Measurements from ENCODE around the gene SLC19A1.

Gene SLC19A1

GRCh38 chr21:45461806-45462341 is 80.4 kb downstream of the SLC19A1 start:
- DNase-seq = no peak

GRCh38 chr21:45461369-45461750 is 80.9 kb downstream of the SLC19A1 start:
- no peak for DNase-seq

DNA sequence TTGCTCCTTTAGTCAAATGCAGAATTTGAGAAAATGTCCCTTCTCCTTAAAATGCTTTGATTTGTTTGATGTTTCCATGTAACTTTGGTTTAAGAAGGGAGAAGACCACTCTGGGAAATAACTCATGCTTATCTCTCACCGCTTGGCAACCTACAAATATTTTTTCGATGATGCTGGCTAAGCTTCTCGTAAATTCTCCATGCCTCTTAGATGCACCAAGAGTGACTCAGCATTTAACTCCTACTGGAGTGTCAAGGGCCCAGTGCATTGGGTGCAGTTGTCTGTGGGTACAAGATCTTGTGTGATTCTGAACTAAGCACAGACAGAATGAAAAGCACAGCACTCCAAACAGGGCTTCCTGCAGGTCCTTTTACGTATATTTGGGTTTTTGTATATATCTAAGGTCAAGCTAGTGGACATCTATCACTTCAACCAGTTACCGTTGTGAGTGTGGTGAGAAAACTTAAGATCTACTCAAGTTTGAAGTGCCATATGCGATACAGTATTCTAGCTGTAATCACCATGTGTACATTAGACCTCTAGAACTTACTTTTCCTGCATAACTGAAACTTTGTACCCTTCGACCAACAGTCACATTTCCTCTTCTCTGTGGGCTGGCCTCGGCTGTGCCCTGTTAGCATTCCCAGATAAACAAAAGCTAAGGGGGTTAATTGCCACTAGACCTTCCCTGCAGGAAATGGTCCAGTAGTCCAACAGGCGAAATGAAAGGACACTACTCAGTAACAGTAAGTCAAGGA is 81.5 kb downstream of the SLC19A1 start:
- peak; percentile 69 for DNase-seq

GRCh38 chr21:45460011-45460565 is 82.2 kb downstream of the SLC19A1 start:
- no peak for DNase-seq

DNA sequence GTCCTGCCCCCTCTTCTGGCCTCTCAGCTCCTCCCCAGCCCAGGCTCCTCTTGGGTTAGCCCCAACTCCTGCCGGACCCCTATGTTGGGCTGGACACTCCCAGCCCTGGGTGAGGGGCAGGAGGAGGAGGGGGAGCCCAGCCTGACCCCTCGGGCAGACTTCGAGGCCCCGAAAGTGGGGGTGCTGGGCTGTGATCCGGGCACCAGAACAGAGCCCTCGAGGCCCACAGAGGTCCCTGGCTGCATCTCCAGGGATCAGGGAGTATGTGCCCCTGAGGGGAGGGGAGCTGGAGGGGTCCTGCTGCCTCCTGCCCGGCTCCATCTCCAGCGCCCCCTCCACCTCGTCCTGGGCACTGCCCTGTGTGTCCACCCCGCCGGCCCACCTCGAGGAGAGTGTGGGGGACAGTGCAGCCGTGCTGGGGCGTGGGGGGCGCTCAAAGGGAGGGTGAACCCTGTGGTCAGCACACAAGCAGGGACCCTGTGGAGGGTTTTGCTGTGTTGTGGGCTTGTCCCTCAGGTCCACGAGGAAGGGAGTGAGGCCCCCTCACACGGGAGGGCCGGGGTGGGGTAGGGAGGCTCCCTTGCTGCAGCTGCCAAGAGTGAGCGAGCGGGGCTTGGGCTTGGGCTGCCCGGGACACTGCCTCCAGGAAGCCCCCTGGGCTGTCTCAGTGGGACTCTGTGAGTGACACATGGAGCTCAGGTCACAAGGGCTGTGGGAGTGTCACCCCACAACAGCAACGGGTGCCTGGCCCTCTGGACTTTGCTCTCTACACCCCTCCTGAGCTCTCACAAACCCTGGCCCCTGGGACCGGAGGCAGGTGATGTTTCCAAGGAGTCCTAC is 82.8 kb downstream of the SLC19A1 start:
- DNase-seq = no peak

GRCh38 chr21:45458281-45459170 is 83.7 kb downstream of the SLC19A1 start:
- no peak for DNase-seq

- no peak for DNase-seq
Observed at GRCh38 chr21:45457832-45458172, 84.4 kb downstream of the SLC19A1 start.

- no peak for DNase-seq
Observed at GRCh38 chr21:45457161-45457831, 84.9 kb downstream of the SLC19A1 start.

- DNase-seq = no peak
Observed at GRCh38 chr21:45456584-45457160, 85.6 kb downstream of the SLC19A1 start.

DNA sequence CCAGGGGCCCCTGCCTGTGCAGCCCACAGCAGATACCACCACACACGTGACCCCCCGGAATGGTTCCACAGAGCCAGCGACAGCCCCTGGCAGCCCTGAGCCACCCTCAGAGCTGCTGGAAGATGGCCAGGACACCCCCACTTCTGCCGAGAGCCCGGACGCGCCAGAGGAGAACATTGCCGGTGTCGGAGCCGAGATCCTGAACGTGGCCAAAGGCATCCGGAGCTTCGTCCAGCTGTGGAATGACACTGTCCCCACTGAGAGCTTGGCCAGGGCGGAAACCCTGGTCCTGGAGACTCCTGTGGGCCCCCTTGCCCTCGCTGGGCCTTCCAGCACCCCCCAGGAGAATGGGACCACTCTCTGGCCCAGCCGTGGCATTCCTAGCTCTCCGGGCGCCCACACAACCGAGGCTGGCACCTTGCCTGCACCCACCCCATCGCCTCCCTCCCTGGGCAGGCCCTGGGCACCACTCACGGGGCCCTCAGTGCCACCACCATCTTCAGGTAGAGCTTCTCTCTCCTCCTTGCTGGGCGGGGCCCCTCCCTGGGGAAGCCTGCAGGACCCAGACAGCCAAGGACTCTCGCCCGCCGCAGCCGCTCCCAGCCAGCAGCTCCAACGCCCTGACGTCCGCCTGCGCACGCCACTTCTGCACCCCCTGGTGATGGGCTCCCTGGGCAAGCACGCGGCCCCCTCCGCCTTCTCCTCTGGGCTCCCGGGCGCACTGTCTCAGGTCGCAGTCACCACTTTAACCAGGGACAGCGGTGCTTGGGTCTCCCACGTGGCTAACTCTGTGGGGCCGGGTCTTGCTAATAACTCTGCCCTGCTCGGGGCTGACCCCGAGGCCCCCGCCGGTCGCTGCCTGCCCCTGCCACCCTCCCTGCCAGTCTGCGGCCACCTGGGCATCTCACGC is 86.3 kb downstream of the SLC19A1 start:
- no peak for DNase-seq

- peak; percentile 26 for DNase-seq
Observed at GRCh38 chr21:45454926-45455673, 87.1 kb downstream of the SLC19A1 start.

DNA sequence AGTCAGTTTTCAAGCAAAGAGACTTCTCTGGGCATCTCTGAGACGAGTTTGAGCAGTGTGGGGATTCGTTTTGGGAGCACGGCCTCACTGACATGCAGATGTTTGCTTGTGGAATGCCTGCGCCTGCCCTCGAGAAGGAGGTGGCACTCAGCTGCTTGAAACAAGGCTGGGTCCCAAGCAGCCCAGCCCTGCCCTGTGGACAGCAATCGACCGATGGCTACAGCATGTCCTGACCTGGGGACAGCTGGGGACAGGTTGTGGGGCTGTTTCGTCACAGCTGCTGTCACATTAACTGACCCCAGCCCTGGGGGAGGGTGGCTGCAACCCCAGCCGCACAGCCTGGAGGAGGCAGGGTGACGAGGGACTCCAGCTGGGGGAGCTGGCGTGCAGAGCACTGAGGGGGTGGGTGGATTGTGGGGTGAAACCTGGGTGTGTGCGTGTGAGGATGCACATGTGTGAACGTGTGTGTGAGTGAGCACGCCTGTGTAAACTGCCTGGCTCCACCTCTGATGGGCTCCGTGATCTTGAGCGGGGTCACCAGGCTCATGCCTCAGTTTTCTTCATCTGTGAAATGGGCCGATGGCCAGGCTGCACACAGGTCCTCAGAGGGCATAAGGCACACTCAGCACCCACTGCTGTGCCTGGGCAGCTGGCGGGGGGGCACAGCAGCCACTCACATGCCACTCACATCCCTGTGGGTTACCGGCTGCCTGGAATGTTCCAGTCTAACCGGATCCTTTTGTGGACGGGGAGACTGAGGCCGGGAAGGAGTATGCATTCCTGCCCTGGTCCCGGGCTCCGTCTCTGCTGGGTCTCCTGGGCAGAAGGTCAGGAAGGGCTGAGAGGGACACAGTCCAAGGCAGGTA is 87.9 kb downstream of the SLC19A1 start:
- DNase-seq = no peak

- DNase-seq = no peak
Observed at GRCh38 chr21:45453308-45453950, 88.8 kb downstream of the SLC19A1 start.

- no peak for DNase-seq
Observed at GRCh38 chr21:45452696-45453307, 89.4 kb downstream of the SLC19A1 start.

GRCh38 chr21:45451771-45452182 is 90.5 kb downstream of the SLC19A1 start:
- no peak for DNase-seq

- DNase-seq = no peak
Observed at GRCh38 chr21:45451091-45451740, 91.0 kb downstream of the SLC19A1 start.

- no peak for DNase-seq
Observed at GRCh38 chr21:45450423-45451090, 91.7 kb downstream of the SLC19A1 start.

All from HCEC 1CT (cell line).